GM03348 (cell line): Measurements from ENCODE around the gene LDLRAD3.
A peak's percentile ranks its signal among the peaks of the same experiment; 100 is the strongest.
"Not testable (repeated sequence)": the region's sequence is repeated elsewhere in the genome, so short reads cannot be mapped to it uniquely, and the experiment has no call there.

Experiments used
- DNase-seq: peaks from one replicate; pipeline ENCODE4 v3.0.0; 2012; ENCODE audit warnings: low spot score

The LDLRAD3 gene

GRCh38 chr11:36164506-36165250 is 220.8 kb downstream of the LDLRAD3 start:
- no peak for DNase-seq

GRCh38 chr11:36165621-36166397 is 221.9 kb downstream of the LDLRAD3 start:
- no peak for DNase-seq

- no peak for DNase-seq
These were observed 223.2 kb downstream of the LDLRAD3 start for GRCh38 chr11:36167073-36167472.

- no peak for DNase-seq
These were observed 223.9 kb downstream of the LDLRAD3 start for GRCh38 chr11:36167729-36168128.

GRCh38 chr11:36177836-36178235 is 234.0 kb downstream of the LDLRAD3 start:
- no peak for DNase-seq

- DNase-seq, result peak; percentile 34
These were observed 242.7 kb downstream of the LDLRAD3 start for GRCh38 chr11:36186340-36187175.

GRCh38 chr11:36187622-36188021 is 243.8 kb downstream of the LDLRAD3 start:
- no peak for DNase-seq

GRCh38 chr11:36189735-36190134 is 245.9 kb downstream of the LDLRAD3 start:
- DNase-seq, result not testable (repeated sequence)

GRCh38 chr11:36191941-36192340 is 248.1 kb downstream of the LDLRAD3 start:
- DNase-seq, result no peak

- DNase-seq, result no peak
These were observed 248.8 kb downstream of the LDLRAD3 start for GRCh38 chr11:36192425-36193289.

- DNase-seq, result no peak
These were observed 249.4 kb downstream of the LDLRAD3 start for GRCh38 chr11:36193290-36193619.

- DNase-seq, result no peak
These were observed 249.9 kb downstream of the LDLRAD3 start for GRCh38 chr11:36193721-36194120.

- peak; percentile 51 for DNase-seq
These were observed 251.9 kb downstream of the LDLRAD3 start for GRCh38 chr11:36195496-36196354.

GRCh38 chr11:36196411-36196998 is 252.6 kb downstream of the LDLRAD3 start:
- no peak for DNase-seq

- no peak for DNase-seq
These were observed 257.5 kb downstream of the LDLRAD3 start for GRCh38 chr11:36201411-36201810.

- DNase-seq, result no peak
These were observed 261.7 kb downstream of the LDLRAD3 start for GRCh38 chr11:36205536-36205935.

GRCh38 chr11:36210529-36210928 is 266.7 kb downstream of the LDLRAD3 start:
- DNase-seq, result no peak

- peak; percentile 13 for DNase-seq
These were observed 268.0 kb downstream of the LDLRAD3 start for GRCh38 chr11:36211761-36212430.

GRCh38 chr11:36212564-36213392 is 268.9 kb downstream of the LDLRAD3 start:
- DNase-seq, result no peak
